ENCODE measurements around the gene NLRP6.
"Not testable (repeated sequence)": the region's sequence is repeated elsewhere in the genome, so short reads cannot be mapped to it uniquely, and the experiment has no call there.

NLRP6 gene

DNA sequence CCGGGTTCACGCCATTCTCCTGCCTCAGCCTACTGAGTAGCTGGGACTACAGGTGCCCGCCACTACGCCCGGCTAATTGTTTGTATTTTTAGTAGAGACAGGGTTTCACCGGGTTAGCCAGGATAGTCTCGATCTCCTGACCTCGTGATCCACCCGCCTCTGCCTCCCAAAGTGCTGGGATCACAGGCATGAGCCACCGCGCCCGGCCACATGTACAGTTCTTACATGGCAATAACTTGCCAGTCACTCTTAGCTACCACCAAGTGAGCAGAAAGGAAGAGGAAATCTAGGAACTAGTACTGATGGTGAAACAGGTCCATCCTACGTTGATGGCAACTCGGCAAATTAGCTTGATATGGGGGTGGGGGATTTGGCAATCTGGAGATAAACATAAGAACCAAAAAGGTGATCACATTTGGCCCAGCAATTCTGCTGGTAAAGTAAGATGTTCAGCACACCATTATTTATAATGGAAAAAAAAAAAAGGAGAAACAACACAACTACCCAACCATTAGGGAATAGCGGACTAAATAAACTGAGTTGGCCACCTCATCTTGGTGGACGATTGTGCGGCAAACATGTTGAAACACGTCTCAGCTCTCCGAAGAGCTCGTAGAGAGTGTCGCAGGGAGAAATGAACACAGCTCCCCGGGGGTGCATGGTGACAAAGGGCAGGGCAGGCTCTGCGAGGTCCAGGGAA lies 5.3 kb downstream of the NLRP6 start:
- H3K27me3 Mint-ChIP-seq: no peaks in the 10 kb centered on the region
- H3K4me3 Mint-ChIP-seq: peak overlapping the region; percentile 84
- H3K36me3 Mint-ChIP-seq: no peaks in the 10 kb centered on the region
- H3K4me1 Mint-ChIP-seq (ENCODE audit: low read depth): peaks cover 62% of the 10 kb centered on the region
- H3K27ac Mint-ChIP-seq: peak overlapping the region; percentile 97
- no peaks in the 10 kb centered on the region for H3K9me3 Mint-ChIP-seq (ENCODE audit: low read depth)

DNA sequence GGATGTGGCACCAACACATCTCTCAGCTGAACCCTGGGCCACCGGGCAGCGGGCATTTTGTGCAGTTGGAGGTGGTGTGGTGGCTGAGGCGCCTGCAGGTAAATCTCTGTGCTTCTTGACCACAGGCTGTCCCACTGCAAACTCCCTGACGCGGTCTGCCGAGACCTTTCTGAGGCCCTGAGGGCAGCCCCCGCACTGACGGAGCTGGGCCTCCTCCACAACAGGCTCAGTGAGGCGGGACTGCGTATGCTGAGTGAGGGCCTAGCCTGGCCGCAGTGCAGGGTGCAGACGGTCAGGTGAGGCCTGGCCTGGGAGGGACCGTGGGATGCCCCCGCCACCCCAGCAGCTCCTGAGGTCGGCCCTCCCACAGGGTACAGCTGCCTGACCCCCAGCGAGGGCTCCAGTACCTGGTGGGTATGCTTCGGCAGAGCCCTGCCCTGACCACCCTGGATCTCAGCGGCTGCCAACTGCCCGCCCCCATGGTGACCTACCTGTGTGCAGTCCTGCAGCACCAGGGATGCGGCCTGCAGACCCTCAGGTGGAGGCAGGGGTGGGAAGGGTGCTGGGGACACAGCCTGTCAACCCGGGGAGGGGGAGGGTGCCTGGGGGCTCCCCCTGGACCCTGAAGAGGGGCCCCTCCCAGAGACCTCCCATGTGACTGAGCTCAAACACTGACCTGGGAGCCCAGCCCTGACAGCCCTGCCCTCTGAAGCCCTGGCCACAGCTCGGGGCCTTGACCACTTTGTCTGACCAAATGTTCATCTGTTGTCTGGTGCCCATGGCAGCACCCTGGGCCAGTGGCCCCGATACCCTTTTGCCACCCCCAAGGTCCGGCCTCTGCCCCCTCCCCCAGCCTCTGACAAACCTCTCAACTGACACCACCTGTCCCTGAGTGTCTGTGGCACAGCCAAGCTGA lies 6.2 kb downstream of the NLRP6 start:
- Mint-ChIP-seq H3K27ac (peak overlapping the region; percentile 97), H3K4me3 (peak overlapping the region; percentile 84), H3K27me3 (no peaks in the 10 kb centered on the region), H3K4me1 (ENCODE audit: low read depth) (peaks cover 59% of the 10 kb centered on the region), H3K36me3 (no peaks in the 10 kb centered on the region), H3K9me3 (ENCODE audit: low read depth) (no peaks in the 10 kb centered on the region)

DNA sequence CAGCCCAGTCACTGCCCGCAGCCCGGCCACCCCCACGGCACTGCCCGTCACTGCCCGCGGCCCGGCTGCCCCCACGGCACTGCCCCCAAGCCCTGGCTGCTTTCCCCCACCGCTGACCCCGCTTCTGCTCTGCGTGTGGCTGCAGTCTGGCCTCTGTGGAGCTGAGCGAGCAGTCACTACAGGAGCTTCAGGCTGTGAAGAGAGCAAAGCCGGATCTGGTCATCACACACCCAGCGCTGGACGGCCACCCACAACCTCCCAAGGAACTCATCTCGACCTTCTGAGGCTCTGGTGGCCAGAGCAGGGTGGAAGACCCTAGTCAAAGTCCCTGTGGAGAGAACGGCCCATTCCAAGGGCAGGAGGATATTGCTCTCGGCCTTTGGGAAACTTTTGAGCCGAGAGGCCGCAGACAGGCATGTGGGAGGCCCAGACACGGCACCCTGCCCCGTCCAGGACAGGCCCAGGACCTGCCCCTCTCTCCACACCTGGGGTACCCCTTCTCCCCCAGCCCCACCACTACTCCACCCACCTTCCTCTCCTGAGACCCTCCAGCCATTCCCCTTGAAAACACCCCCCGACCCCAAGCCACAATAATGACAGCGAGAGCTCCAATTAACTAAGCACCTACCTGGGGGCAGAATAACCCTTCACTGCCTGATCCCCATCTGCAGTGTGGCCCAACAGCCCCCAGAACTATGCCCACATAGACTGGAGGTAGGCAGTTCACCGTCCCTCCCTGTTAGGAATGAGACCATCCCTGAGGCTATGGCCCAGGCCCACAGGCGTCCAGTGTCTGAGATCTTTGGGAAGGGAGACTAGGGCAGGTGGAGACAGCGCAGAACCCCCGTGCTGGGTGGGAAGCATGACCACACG lies 7.0 kb downstream of the NLRP6 start:
- no peaks in the 10 kb centered on the region for H3K36me3 Mint-ChIP-seq
- H3K4me3 Mint-ChIP-seq: no peak overlapping the region
- H3K4me1 Mint-ChIP-seq (ENCODE audit: low read depth): peaks cover 61% of the 10 kb centered on the region
- no peaks in the 10 kb centered on the region for H3K9me3 Mint-ChIP-seq (ENCODE audit: low read depth)
- peak overlapping the region; percentile 94 for H3K27ac Mint-ChIP-seq
- no peaks in the 10 kb centered on the region for H3K27me3 Mint-ChIP-seq

DNA sequence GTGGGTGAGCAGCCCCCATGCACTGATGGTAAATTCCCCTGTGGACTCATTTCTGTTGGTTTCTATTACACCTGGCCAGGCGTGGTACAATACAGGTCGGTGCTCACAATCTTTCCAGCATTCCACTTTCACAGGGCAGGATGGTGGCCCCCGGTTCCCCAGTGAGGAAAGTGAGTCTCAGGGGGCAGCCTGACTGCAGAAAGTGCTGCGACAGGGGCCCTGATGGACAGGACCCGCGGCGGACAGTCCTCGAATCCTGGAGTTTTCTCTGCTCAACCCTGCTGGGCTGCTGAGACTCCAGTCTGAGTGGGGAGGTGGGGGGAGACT lies 7.7 kb downstream of the NLRP6 start:
- Mint-ChIP-seq H3K27ac (peak overlapping the region; percentile 94), H3K4me3 (no peak overlapping the region), H3K36me3 (no peaks in the 10 kb centered on the region), H3K27me3 (no peaks in the 10 kb centered on the region), H3K9me3 (ENCODE audit: low read depth) (no peaks in the 10 kb centered on the region), H3K4me1 (ENCODE audit: low read depth) (peaks cover 59% of the 10 kb centered on the region)

DNA sequence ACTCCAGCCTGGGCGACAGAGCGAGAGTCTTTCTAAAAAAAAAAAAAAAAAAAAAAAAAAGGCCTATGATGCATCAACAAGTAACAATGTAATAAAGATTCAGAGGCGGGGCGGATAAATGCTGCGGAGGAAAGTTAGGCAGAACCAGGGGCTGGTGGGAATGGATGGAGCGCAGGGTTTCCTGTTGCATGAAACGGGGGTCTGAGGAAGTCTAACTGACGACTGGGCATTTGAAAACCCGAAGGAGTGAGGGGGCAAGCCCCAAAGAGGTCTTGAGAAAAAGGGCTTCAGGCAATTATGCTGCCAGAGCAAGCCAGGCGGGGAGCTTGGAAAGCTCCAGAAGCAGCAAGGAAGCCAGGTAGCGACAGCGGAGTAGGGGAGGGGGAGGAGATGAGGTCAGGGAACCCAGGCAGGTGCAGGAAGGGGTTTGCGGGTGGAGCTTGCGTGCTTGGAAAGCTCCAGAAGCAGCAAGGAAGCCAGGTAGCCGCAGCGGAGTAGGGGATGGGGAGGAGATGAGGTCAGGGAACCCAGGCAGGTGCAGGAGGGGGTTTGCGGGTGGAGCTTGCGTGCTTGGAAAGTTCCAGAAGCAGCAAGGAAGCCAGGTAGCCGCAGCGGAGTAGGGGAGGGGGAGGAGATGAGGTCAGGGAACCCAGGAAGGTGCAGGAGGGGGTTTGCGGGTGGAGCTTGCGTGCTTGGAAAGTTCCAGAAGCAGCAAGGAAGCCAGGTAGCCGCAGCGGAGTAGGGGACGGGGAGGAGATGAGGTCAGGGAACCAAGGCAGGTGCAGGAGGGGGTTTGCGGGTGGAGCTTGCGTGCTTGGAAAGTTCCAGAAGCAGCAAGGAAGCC lies 9.0 kb downstream of the NLRP6 start:
- Mint-ChIP-seq H3K4me3 (peak overlapping the region; percentile 95), H3K4me1 (ENCODE audit: low read depth) (peaks cover 54% of the 10 kb centered on the region), H3K27ac (peak overlapping the region; percentile 96)
- H3K9me3 Mint-ChIP-seq (ENCODE audit: low read depth); H3K36me3 Mint-ChIP-seq; H3K27me3 Mint-ChIP-seq: not testable (repeated sequence)

DNA sequence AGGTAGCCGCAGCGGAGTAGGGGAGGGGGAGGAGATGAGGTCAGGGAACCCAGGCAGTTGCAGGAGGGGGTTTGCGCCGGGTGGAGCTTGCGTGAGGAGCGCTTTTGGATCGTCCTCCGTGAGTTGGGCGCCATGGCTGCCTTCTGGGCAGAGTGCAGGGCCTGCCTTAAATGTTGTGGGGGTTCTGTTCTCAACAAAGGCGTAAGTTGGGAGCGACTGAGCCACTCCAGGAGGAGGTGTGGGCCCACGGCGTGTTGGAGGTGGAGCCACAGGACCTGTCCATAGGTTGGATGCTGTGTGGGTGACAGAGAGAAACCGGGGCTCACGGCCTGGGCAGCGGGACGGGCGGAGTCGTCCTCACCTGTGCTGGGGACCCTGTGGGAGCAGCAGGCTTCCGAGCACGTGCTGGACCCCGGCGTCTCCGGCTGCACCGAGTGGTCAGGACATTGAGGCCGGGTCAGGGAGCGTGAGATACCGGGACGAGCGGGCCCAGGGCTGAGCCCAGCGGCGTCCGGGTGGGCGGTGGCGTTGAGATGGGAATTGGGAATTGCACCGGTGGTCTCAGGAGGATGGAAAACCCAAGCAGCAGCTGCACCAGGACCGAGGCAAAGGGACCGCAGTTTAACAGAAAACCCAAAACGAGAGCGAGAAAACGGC lies 9.7 kb downstream of the NLRP6 start:
- Mint-ChIP-seq H3K36me3 (no peaks in the 10 kb centered on the region), H3K4me3 (peak overlapping the region; percentile 95), H3K27me3 (no peaks in the 10 kb centered on the region), H3K9me3 (ENCODE audit: low read depth) (no peaks in the 10 kb centered on the region), H3K27ac (peak overlapping the region; percentile 96), H3K4me1 (ENCODE audit: low read depth) (peaks cover 52% of the 10 kb centered on the region)

DNA sequence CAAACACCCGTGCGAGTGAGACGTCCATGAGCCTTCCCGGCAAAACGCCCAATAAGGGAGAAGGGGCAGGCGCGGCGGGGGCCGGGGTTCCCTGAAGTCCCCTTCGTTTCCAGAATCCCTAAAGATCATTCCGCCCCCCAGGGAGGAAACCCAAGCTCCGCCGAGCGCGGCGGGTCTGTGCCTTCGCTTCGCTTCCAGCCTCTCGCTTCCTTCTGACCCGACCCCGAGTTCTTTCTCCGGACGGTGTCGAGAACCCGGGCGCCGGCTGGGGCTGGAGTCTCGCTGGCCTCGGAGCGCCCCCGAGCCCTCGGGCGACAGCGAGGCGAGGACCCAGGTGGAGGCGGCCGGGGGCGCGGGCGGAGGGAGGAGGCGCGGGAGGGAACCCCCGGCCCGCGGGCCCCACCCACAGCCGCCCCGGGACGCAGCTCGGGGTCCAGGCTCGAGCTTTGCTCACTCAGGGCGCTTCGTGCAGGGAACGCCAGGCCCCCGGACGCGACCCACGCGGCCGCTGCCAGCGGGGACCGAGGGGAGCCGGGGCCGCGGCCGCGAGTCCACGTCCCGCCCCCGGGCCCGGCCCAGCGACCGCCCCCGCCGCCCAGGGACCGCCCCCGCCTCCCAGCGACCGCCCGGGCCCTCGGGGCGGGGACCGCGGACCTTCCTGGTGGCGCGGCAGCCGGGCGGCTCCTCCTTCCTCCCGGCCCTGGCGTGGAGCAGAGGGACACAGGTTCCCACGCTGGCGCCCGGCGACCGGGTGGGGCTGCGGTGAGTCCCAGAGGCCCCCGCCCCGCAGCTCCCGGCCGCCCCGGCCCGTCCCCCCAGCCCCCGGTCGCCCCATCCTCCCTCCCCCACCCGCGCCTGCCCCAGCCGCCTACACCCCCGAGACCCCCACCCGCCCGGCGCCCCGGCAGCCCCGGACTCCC lies 10.5 kb downstream of the NLRP6 start, which contains the start of gene PGGHG:
Gene PGGHG, plus strand, starts transcription at position 649 of the 920 bp plus-strand sequence. CDS start 691 bp downstream, outside the sequence.
- H3K4me1 Mint-ChIP-seq (ENCODE audit: low read depth): peaks cover 45% of the 10 kb centered on the region
- H3K4me3 Mint-ChIP-seq: peak within 1 kb of the TSS; percentile 95
- H3K36me3 Mint-ChIP-seq: no peaks in the 10 kb centered on the region
- no peaks in the 10 kb centered on the region for H3K9me3 Mint-ChIP-seq (ENCODE audit: low read depth)
- H3K27me3 Mint-ChIP-seq: no peaks in the 10 kb centered on the region
- H3K27ac Mint-ChIP-seq: peak within 1 kb of the TSS; percentile 96

DNA sequence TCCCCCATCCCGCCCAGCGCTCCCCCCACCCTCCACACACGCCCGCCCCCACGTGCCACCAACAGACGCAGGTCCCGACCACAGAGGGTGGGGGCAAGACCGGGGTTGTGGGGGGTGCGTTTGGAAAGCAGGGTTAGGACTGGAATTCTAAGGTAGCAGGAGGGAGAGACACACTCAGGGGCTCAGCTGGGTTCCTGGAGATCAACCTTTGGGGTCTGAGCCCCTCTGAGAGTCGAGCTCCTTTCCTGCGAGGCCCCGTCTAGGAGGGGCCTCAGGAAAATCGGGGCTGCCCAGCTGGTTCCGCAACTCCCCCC lies 11.1 kb downstream of the NLRP6 start:
- H3K4me1 Mint-ChIP-seq (ENCODE audit: low read depth): peaks cover 43% of the 10 kb centered on the region
- H3K9me3 Mint-ChIP-seq (ENCODE audit: low read depth): no peaks in the 10 kb centered on the region
- H3K27me3 Mint-ChIP-seq: no peaks in the 10 kb centered on the region
- H3K36me3 Mint-ChIP-seq: no peaks in the 10 kb centered on the region
- H3K4me3 Mint-ChIP-seq: peak overlapping the region; percentile 80
- H3K27ac Mint-ChIP-seq: peak overlapping the region; percentile 41

DNA sequence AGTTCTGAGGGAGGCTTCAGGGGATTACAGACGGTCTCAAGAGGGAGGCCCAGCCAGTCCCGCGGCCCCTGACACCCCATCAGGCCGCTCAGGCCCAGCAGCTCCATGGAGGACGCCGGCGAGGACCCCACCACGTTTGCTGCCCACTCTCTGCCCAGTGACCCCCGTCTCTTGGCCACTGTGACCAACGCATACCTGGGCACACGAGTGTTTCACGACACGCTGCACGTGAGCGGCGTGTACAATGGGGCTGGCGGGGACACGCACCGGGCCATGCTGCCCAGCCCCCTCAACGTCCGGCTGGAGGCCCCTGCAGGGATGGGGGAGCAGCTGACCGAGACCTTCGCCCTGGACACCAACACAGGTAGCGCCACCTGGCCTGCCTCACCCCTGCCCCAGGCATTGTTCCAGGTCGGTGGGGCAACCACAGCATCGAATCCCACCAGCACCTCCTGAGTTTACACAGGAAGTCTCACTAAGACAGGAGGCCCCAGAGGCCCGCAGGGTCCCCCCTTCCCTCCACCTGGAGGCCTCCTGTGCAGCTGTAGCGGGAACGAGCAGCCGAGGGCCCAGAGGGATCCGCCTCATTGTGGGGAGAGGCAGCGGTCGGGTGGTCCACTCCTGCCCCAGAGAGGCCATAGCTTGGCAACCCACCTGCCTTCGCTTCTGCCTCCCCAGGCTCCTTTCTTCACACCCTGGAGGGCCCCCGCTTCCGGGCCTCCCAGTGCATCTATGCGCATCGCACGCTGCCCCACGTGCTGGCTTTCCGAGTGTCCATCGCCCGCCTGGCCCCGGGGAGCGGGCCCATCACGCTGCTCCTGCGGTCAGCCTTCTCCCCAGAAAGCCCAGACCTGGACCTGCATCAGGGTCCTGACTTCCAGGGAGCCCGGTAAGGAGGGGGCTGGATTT lies 11.8 kb downstream of the NLRP6 start:
- H3K36me3 Mint-ChIP-seq: no peaks in the 10 kb centered on the region
- H3K4me1 Mint-ChIP-seq (ENCODE audit: low read depth): peaks cover 43% of the 10 kb centered on the region
- no peaks in the 10 kb centered on the region for H3K27me3 Mint-ChIP-seq
- H3K27ac Mint-ChIP-seq: peak overlapping the region; percentile 85
- peak overlapping the region; percentile 80 for H3K4me3 Mint-ChIP-seq
- no peaks in the 10 kb centered on the region for H3K9me3 Mint-ChIP-seq (ENCODE audit: low read depth)

DNA sequence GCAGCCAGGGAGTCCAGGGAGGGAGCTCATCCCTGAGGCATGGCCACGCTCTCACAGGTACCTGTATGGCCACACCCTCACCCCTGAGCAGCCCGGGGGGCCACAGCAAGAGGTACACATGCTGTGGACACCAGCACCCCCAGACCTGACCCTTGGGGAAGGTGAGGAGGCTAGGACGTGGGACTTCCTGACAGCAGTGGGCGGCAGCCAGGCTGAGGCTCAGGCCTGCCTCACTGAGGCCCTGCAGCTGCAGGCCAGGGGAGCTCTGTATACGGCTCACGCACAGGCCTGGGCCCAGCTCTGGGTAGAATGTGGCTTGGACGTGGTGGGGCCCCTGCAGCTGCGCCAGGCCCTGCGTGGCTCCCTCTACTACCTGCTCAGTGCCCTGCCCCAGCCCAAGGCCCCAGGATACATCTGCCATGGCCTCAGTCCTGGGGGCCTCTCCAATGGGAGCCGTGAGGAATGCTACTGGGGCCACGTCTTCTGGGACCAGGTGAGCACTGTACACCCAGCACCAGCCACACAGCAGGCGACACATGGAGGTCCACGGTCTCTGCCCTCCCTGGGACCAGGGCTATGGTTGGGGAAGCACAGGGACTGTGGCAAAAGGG lies 12.5 kb downstream of the NLRP6 start:
- H3K36me3 Mint-ChIP-seq: no peaks in the 10 kb centered on the region
- H3K9me3 Mint-ChIP-seq (ENCODE audit: low read depth): no peaks in the 10 kb centered on the region
- no peaks in the 10 kb centered on the region for H3K27me3 Mint-ChIP-seq
- H3K4me1 Mint-ChIP-seq (ENCODE audit: low read depth): peaks cover 37% of the 10 kb centered on the region
- peak overlapping the region; percentile 80 for H3K4me3 Mint-ChIP-seq
- H3K27ac Mint-ChIP-seq: peak overlapping the region; percentile 85

DNA sequence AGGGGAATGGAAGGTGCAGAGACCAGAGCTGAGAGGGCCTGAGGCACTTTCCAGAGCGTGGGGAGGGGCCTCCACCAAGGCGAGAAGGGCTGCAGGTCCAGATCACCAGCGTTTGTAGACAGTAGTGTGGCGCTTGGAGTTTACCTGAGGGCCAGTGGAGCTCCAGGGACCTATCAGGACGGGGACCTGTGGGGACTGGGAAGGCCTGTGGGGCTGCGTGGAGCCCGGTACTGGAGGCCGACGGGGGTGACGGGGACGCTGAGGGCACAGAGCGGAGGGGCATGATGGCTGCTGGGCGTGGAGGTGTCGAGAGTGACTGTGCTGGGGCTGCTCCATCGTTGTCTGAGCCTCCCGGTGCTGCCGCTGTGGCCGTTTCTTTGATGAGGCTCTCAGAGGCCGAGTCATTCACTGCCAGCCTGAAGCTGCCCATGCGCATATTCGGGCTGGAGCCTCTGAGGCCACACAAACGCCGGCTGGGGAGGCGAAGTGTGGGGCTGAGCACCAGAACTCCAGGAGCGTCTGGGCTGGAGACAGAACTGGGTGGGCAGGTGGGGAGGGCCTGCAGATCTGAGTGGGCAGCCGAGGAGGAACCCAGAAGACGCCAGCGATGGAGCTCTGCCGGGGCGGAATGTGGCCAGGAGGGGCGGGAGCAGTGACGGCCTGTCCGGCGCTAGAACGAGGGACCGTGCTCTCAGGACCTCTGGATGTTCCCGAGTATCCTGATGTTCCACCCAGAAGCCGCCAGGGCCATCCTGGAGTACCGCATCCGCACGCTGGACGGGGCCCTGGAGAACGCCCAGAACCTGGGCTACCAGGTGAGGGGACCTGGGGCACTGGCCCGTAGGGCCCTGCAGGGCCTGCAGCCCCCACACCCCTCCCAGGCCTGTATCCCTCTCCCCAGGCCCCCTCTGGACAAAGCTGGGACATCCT lies 13.3 kb downstream of the NLRP6 start:
- peak overlapping the region; percentile 80 for H3K4me3 Mint-ChIP-seq
- no peaks in the 10 kb centered on the region for H3K27me3 Mint-ChIP-seq
- H3K9me3 Mint-ChIP-seq (ENCODE audit: low read depth): no peaks in the 10 kb centered on the region
- H3K36me3 Mint-ChIP-seq: no peaks in the 10 kb centered on the region
- H3K27ac Mint-ChIP-seq: peak overlapping the region; percentile 85
- peaks cover 30% of the 10 kb centered on the region for H3K4me1 Mint-ChIP-seq (ENCODE audit: low read depth)

Data from activated naive CD8-positive, alpha-beta T cell (primary cell).